HUES6 (cell line): ENCODE data around the gene NUP133.
"Not testable (repeated sequence)": the region's sequence is repeated elsewhere in the genome, so short reads cannot be mapped to it uniquely, and the experiment has no call there.

Experiments
- H3K27ac ChIP-seq: 2 replicates; pipeline ENCODE4 v1.7.0; 2013; ENCODE audit warnings: low read depth, mild to moderate bottlenecking, low read length, inconsistent platforms
- H3K27me3 ChIP-seq: 2 replicates; pipeline ENCODE4 v1.6.1; 2013; ENCODE audit warnings: low read length; ENCODE audit not compliant: control insufficient read depth, insufficient read depth
- H3K36me3 ChIP-seq: 2 replicates; pipeline ENCODE4 v1.6.1; 2013; ENCODE audit warnings: low read length; ENCODE audit not compliant: control insufficient read depth, insufficient read depth
- H3K4me1 ChIP-seq: 2 replicates; pipeline ENCODE4 v1.6.1; 2013; ENCODE audit warnings: low read length; ENCODE audit not compliant: control insufficient read depth, insufficient read depth
- H3K4me3 ChIP-seq: 2 replicates; pipeline ENCODE4 v1.5.1; 2013; ENCODE audit warnings: low read depth, low read length
- H3K9ac ChIP-seq: one replicate; pipeline ENCODE4 v1.6.1; 2013; ENCODE audit warnings: mild to moderate bottlenecking, low read length
- H3K9me3 ChIP-seq: 2 replicates; pipeline ENCODE4 v1.6.1; 2013; ENCODE audit warnings: low read depth, low read length; ENCODE audit not compliant: control insufficient read depth, insufficient read depth

Gene NUP133

GRCh38 chr1:229508823-229509337, 739 bp upstream of the NUP133 start:
- Histone ChIP-seq H3K27me3 (no peaks in the 10 kb centered on the region), H3K4me1 (peaks cover 13% of the 10 kb centered on the region), H3K9ac (peak overlapping the region; percentile 70), H3K9me3 (no peaks in the 10 kb centered on the region), H3K36me3 (peaks cover 14% of the 10 kb centered on the region), H3K4me3 (peak overlapping the region; percentile 67), H3K27ac (no peak overlapping the region; the same call in 1 of the 2 replicates)

GRCh38 chr1:229507502-229507901, 639 bp downstream of the NUP133 start:
- peak overlapping the region; percentile 67 for H3K4me3 ChIP-seq
- H3K9ac ChIP-seq, result peak overlapping the region; percentile 70
- H3K27ac ChIP-seq, result peak overlapping the region; percentile 87
- H3K36me3 ChIP-seq, result peaks cover 18% of the 10 kb centered on the region
- no peaks in the 10 kb centered on the region for H3K9me3 ChIP-seq
- no peaks in the 10 kb centered on the region for H3K27me3 ChIP-seq
- peaks cover 13% of the 10 kb centered on the region for H3K4me1 ChIP-seq

GRCh38 chr1:229506633-229507032, 1.5 kb downstream of the NUP133 start:
- H3K27ac ChIP-seq, result no peak overlapping the region
- peaks cover 13% of the 10 kb centered on the region for H3K4me1 ChIP-seq
- peak overlapping the region; percentile 67; the same call in 1 of the 2 replicates for H3K4me3 ChIP-seq
- no peaks in the 10 kb centered on the region for H3K9me3 ChIP-seq
- no peaks in the 10 kb centered on the region for H3K27me3 ChIP-seq
- no peak overlapping the region for H3K9ac ChIP-seq
- peaks cover 22% of the 10 kb centered on the region for H3K36me3 ChIP-seq

GRCh38 chr1:229495782-229496181, 12.4 kb downstream of the NUP133 start:
- Histone ChIP-seq H3K4me3 (no peak overlapping the region), H3K27me3 (no peaks in the 10 kb centered on the region), H3K9ac (no peak overlapping the region), H3K4me1 (no peaks in the 10 kb centered on the region), H3K36me3 (peaks cover 88% of the 10 kb centered on the region), H3K27ac (no peak overlapping the region), H3K9me3 (no peaks in the 10 kb centered on the region)

- peaks cover 89% of the 10 kb centered on the region for H3K36me3 ChIP-seq
- no peaks in the 10 kb centered on the region for H3K9me3 ChIP-seq
Observed at GRCh38 chr1:229487181-229487580, 21.0 kb downstream of the NUP133 start.

GRCh38 chr1:229485318-229485717, 22.8 kb downstream of the NUP133 start:
- Histone ChIP-seq H3K27me3 (no peaks in the 10 kb centered on the region), H3K9me3 (no peaks in the 10 kb centered on the region), H3K27ac (no peak overlapping the region), H3K4me1 (no peaks in the 10 kb centered on the region), H3K36me3 (peaks cover 88% of the 10 kb centered on the region), H3K9ac (no peak overlapping the region), H3K4me3 (no peak overlapping the region)

More at GRCh38 chr1:229487181-229487580, 21.0 kb downstream of the NUP133 start:
- H3K9ac ChIP-seq, result no peak overlapping the region
- no peak overlapping the region for H3K4me3 ChIP-seq
- H3K4me1 ChIP-seq, result no peaks in the 10 kb centered on the region
- H3K27ac ChIP-seq, result no peak overlapping the region
- H3K27me3 ChIP-seq, result no peaks in the 10 kb centered on the region

- Histone ChIP-seq H3K4me1 (no peaks in the 10 kb centered on the region), H3K4me3 (no peak overlapping the region), H3K27ac (no peak overlapping the region), H3K9me3 (no peaks in the 10 kb centered on the region), H3K36me3 (peaks cover 74% of the 10 kb centered on the region), H3K9ac (no peak overlapping the region), H3K27me3 (no peaks in the 10 kb centered on the region)
Observed at GRCh38 chr1:229482511-229482910, 25.6 kb downstream of the NUP133 start.

GRCh38 chr1:229480495-229480894, 27.6 kb downstream of the NUP133 start:
- H3K4me1 ChIP-seq, result no peaks in the 10 kb centered on the region
- H3K27ac ChIP-seq, result no peak overlapping the region
- no peaks in the 10 kb centered on the region for H3K9me3 ChIP-seq
- H3K36me3 ChIP-seq, result peaks cover 68% of the 10 kb centered on the region
- no peak overlapping the region for H3K9ac ChIP-seq
- H3K4me3 ChIP-seq, result no peak overlapping the region
- no peaks in the 10 kb centered on the region for H3K27me3 ChIP-seq

GRCh38 chr1:229479660-229480399, 28.3 kb downstream of the NUP133 start:
- Histone ChIP-seq H3K9ac (no peak overlapping the region), H3K4me1 (no peaks in the 10 kb centered on the region), H3K36me3 (peaks cover 69% of the 10 kb centered on the region), H3K27ac (no peak overlapping the region), H3K9me3 (no peaks in the 10 kb centered on the region), H3K4me3 (no peak overlapping the region), H3K27me3 (no peaks in the 10 kb centered on the region)

GRCh38 chr1:229478852-229479251, 29.3 kb downstream of the NUP133 start:
- H3K4me1 ChIP-seq, result no peaks in the 10 kb centered on the region
- H3K27ac ChIP-seq, result no peak overlapping the region
- peaks cover 72% of the 10 kb centered on the region for H3K36me3 ChIP-seq
- no peak overlapping the region for H3K9ac ChIP-seq
- H3K4me3 ChIP-seq, result no peak overlapping the region
- H3K9me3 ChIP-seq, result no peaks in the 10 kb centered on the region
- H3K27me3 ChIP-seq, result no peaks in the 10 kb centered on the region

GRCh38 chr1:229475859-229476258, 32.3 kb downstream of the NUP133 start:
- not testable (repeated sequence) for H3K9me3 ChIP-seq, H3K27me3 ChIP-seq, H3K27ac ChIP-seq, H3K4me1 ChIP-seq, H3K9ac ChIP-seq, H3K4me3 ChIP-seq
- peaks cover 64% of the 10 kb centered on the region for H3K36me3 ChIP-seq
